IMR-90 (cell line): ENCODE data around the gene RSPO4.

Experiments
- BHLHE40 ChIP-seq: fragments of 150-350 bp; IDR thresholded peaks from 2 replicates; pipeline ENCODE4 v1.6.1; 2016; ENCODE audit warnings: mild to moderate bottlenecking, low read depth, low read length
- CEBPB ChIP-seq: IDR thresholded peaks from 2 replicates; pipeline ENCODE4 v1.6.1; 2012; ENCODE audit warnings: low read depth, low read length, improper control_type of control experiment
- CHD1 ChIP-seq: IDR thresholded peaks from 2 replicates; pipeline ENCODE4 v1.6.1; 2012; ENCODE audit warnings: low read depth, low read length, improper control_type of control experiment
- CTCF ChIP-seq: conservative IDR thresholded peaks from 2 replicates; pipeline ENCODE4 v1.5.1; 2012; ENCODE audit warnings: mild to moderate bottlenecking, low read depth, low read length, improper control_type of control experiment
- ELK1 ChIP-seq: fragments of 150-350 bp; IDR thresholded peaks from 2 replicates; pipeline ENCODE4 v1.6.1; 2016; ENCODE audit warnings: low read depth, mild to moderate bottlenecking, low read length, moderate library complexity, borderline replicate concordance
- MXI1 ChIP-seq: IDR thresholded peaks from 2 replicates; pipeline ENCODE4 v1.6.1; 2012; ENCODE audit warnings: low read depth, mild to moderate bottlenecking, low read length, moderate library complexity, borderline replicate concordance
- POLR2A ChIP-seq: IDR thresholded peaks from 2 replicates; pipeline ENCODE4 v1.6.1; 2012; ENCODE audit warnings: mild to moderate bottlenecking, low read depth, low read length
- RAD21 ChIP-seq: IDR thresholded peaks from 2 replicates; pipeline ENCODE4 v1.6.1; 2012; ENCODE audit warnings: low read length, improper control_type of control experiment
- RCOR1 ChIP-seq: IDR thresholded peaks from 2 replicates; pipeline ENCODE4 v1.6.1; 2012; ENCODE audit warnings: mild to moderate bottlenecking, low read length, improper control_type of control experiment; ENCODE audit not compliant: insufficient replicate concordance
- RFX5 ChIP-seq: IDR thresholded peaks from 2 replicates; pipeline ENCODE4 v1.8.0; 2012; ENCODE audit warnings: low read depth, mild to moderate bottlenecking, low read length, moderate library complexity
- SMC3 ChIP-seq: fragments of 150-350 bp; IDR thresholded peaks from 2 replicates; pipeline ENCODE4 v1.6.1; 2016; ENCODE audit warnings: low read depth, mild to moderate bottlenecking, antibody characterized with exemption, low read length, moderate library complexity
- TF ChIP-seq, protein P1 (sequence below): fragments of 150-350 bp; IDR thresholded peaks from 2 replicates; pipeline ENCODE4 v1.6.1; 2017; ENCODE audit warnings: mild to moderate bottlenecking, antibody characterized with exemption, low read length, low read depth

DNA sequence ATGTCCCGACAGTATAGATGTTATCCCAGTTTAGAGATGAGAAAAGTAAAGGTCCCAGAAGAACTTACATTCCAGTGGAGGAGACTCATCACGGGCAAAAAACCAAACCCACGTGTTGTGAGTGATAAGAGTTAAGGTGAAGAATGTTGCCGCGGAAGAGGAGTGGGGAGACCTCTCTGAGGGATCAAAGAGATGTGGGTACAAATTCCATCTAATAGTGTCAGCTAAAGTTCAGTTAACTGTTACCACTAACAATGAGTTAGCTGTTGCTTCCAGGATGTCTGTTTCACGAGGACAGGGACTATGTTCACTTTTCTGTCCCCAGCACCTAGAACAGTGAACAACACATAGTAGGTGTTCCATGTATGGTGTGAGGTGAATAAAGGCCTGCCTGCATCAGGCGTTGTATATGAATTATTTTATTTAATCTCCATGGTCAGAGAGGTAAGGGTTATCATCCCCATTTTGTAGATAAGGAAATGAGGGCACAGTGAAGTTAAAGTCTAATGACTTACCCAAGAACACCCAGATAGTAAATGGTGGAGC, 39.8 kb upstream of the RSPO4 start:
- TF ChIP-seq CTCF (no peak), POLR2A (no peak), BHLHE40 (no peak), RCOR1 (no peak), CHD1 (no peak), SMC3 (no peak), RAD21 (no peak), ELK1 (no peak), CEBPB (no peak), MXI1 (no peak), RFX5 (no peak)
- TF ChIP-seq, protein P1, sequence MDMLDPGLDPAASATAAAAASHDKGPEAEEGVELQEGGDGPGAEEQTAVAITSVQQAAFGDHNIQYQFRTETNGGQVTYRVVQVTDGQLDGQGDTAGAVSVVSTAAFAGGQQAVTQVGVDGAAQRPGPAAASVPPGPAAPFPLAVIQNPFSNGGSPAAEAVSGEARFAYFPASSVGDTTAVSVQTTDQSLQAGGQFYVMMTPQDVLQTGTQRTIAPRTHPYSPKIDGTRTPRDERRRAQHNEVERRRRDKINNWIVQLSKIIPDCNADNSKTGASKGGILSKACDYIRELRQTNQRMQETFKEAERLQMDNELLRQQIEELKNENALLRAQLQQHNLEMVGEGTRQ = no peak
